Fibroblast of lung (primary cell): ENCODE measurements around the gene ALDH18A1. TPM values are rescaled to one million over a fixed set of nuclear protein-coding genes. Genes with fewer than 3 reads are reported as not detected.

ENCODE experiments used
- DNase-seq, 2 donors: peaks; one replicate each; pipeline versions ENCODE4 v3.0.0 to v3.0.0-alpha.2; 2010; ENCODE audit warnings: low read depth in 2 of 2
- H2AFZ ChIP-seq: 2 replicates; pipeline ENCODE4 v1.5.1; 2012; ENCODE audit warnings: low read length, control low read depth, inconsistent platforms
- H3K27ac ChIP-seq: 2 replicates; pipeline ENCODE4 v1.5.1; 2011; ENCODE audit warnings: low read length, control low read depth; ENCODE audit not compliant: insufficient read depth
- H3K27me3 ChIP-seq: 2 replicates; pipeline ENCODE4 v1.5.1; 2011; ENCODE audit warnings: mild to moderate bottlenecking, low read length; ENCODE audit not compliant: control insufficient read depth, insufficient read depth
- H3K36me3 ChIP-seq: 2 replicates; pipeline ENCODE4 v1.5.1; 2011; ENCODE audit warnings: low read length; ENCODE audit not compliant: control insufficient read depth, insufficient read depth
- H3K4me1 ChIP-seq: 2 replicates; pipeline ENCODE4 v1.5.1; 2011; ENCODE audit warnings: low read length; ENCODE audit not compliant: control insufficient read depth, insufficient read depth; ENCODE audit errors: extremely low read depth
- H3K4me2 ChIP-seq: 2 replicates; pipeline ENCODE4 v1.5.1; 2011; ENCODE audit warnings: low read length, control low read depth; ENCODE audit not compliant: insufficient read depth; ENCODE audit errors: extremely low read depth
- H3K4me3 ChIP-seq, 4 experiments: fragments of 200-600 bp in 1 of 4; sonication (generic) in 1 of 4; replicated peaks in 1 of 4; 2 replicates each; pipeline ENCODE4 v1.5.1; 2011 to 2016; ENCODE audit warnings: low read length in 4 of 4, low read depth in 3 of 4, mild to moderate bottlenecking in 3 of 4, control low read depth in 2 of 4, inconsistent platforms in 1 of 4, mixed read lengths in 1 of 4; ENCODE audit not compliant: insufficient read depth in 1 of 4; ENCODE audit errors: control extremely low read depth in 1 of 4
- H3K79me2 ChIP-seq: 2 replicates; pipeline ENCODE4 v1.5.1; 2012; ENCODE audit warnings: mild to moderate bottlenecking, low read length, inconsistent platforms; ENCODE audit not compliant: control insufficient read depth, insufficient read depth
- H3K9ac ChIP-seq: 2 replicates; pipeline ENCODE4 v1.5.1; 2011; ENCODE audit warnings: mild to moderate bottlenecking, low read length, control low read depth; ENCODE audit not compliant: insufficient read depth
- H3K9me3 ChIP-seq: 2 replicates; pipeline ENCODE4 v1.5.1; 2012; ENCODE audit warnings: low read depth, low read length; ENCODE audit not compliant: control insufficient read depth, insufficient read depth
- H4K20me1 ChIP-seq: 2 replicates; pipeline ENCODE4 v1.5.1; 2011; ENCODE audit warnings: low read length; ENCODE audit not compliant: control insufficient read depth, insufficient read depth; ENCODE audit errors: extremely low read depth
- EZH2 ChIP-seq: IDR thresholded peaks from 2 replicates; pipeline ENCODE4 v1.5.1; 2012; ENCODE audit warnings: low read length, control low read depth, mild to moderate bottlenecking; ENCODE audit errors: missing control alignments
- polyA plus RNA-seq, 2 donors: library from polyadenylated mRNA; depleted of rRNA in 1 of 2; stranded (reverse) in 1 of 2; unstranded in 1 of 2; fragments of >200 nt; gene quantifications; 2 replicates each; pipeline ENCODE4 v1.2.1, GENCODE V29; 2011 to 2012; ENCODE audit warnings: missing spikeins in 1 of 2
- total RNA-seq: library from RNA; depleted of rRNA; stranded (reverse); fragments of >200 nt; gene quantifications from 2 replicates; pipeline ENCODE4 v1.2.1, GENCODE V29; 2014
- TF ChIP-seq, protein P1 (sequence below), 2 donors: IDR thresholded peaks in 1 of 2; conservative IDR thresholded peaks in 1 of 2; 1 replicate in 1 of 2; 2 replicates in 1 of 2; pipeline ENCODE4 v1.5.1; 2011 to 2012; ENCODE audit warnings: low read length in 2 of 2, control low read depth in 1 of 2, inconsistent platforms in 1 of 2, low read depth in 1 of 2, mild to moderate bottlenecking in 1 of 2

The ALDH18A1 gene
- total and polyA plus RNA-seq, 2 donors (not counting 1 experiment from before 2014, with no cell fraction given): 84.4 to 85.7 TPM

DNA sequence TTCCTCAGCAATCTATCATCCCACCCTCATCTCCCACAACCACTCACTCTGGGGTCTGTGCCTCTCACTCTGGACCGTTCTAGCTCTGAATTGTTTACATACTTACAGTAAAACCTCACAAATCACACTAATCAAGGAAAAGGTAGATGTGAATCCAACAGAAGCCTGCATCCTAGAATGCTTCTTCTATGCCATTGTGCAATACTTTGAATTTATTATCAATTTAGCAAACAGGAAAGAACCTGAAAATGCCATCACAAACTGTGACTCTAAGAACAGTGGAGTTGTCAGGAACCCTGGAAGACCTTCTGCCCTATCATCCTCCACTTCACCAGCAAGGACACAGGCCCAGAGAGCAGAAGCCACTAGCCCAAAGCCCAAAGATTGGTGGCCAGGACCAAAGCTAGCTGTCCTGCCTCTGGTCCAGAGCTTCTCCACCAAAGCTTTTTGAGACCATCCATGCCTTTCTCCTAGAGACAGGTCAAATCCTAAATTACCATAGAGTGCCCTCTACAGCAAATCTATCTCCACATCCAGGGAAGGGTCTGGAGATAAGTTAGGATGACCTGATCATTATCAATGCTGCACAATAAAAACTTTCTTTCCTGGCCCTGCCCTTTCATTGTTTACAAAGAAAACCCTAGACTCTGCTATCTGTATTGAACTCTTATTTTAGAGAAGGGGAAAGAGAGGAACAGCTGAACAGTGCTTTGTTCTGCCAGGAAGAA is 97.8 kb downstream of the ALDH18A1 start:
- Histone ChIP-seq H3K27ac (no peak overlapping the region), H3K9me3 (no peaks in the 10 kb centered on the region), H3K4me3 (no peak overlapping the region), H3K27me3 (peaks cover 4% of the 10 kb centered on the region), H2AFZ (no peak overlapping the region), H3K36me3 (no peaks in the 10 kb centered on the region), H3K4me2 (no peak overlapping the region), H4K20me1 (no peaks in the 10 kb centered on the region), H3K9ac (no peak overlapping the region), H3K4me1 (peaks cover 2% of the 10 kb centered on the region), H3K79me2 (no peaks in the 10 kb centered on the region)
- no peak for TF ChIP-seq EZH2
- TF ChIP-seq, protein P1, sequence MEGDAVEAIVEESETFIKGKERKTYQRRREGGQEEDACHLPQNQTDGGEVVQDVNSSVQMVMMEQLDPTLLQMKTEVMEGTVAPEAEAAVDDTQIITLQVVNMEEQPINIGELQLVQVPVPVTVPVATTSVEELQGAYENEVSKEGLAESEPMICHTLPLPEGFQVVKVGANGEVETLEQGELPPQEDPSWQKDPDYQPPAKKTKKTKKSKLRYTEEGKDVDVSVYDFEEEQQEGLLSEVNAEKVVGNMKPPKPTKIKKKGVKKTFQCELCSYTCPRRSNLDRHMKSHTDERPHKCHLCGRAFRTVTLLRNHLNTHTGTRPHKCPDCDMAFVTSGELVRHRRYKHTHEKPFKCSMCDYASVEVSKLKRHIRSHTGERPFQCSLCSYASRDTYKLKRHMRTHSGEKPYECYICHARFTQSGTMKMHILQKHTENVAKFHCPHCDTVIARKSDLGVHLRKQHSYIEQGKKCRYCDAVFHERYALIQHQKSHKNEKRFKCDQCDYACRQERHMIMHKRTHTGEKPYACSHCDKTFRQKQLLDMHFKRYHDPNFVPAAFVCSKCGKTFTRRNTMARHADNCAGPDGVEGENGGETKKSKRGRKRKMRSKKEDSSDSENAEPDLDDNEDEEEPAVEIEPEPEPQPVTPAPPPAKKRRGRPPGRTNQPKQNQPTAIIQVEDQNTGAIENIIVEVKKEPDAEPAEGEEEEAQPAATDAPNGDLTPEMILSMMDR (conservative IDR thresholded peaks at IDR 0.05 in 1 of 2, IDR thresholded peaks at IDR 0.05 in 1 of 2; ENCODE audit: low read depth in 1 of 2, low read length in 2 of 2): no peak
- no peak for DNase-seq

DNA sequence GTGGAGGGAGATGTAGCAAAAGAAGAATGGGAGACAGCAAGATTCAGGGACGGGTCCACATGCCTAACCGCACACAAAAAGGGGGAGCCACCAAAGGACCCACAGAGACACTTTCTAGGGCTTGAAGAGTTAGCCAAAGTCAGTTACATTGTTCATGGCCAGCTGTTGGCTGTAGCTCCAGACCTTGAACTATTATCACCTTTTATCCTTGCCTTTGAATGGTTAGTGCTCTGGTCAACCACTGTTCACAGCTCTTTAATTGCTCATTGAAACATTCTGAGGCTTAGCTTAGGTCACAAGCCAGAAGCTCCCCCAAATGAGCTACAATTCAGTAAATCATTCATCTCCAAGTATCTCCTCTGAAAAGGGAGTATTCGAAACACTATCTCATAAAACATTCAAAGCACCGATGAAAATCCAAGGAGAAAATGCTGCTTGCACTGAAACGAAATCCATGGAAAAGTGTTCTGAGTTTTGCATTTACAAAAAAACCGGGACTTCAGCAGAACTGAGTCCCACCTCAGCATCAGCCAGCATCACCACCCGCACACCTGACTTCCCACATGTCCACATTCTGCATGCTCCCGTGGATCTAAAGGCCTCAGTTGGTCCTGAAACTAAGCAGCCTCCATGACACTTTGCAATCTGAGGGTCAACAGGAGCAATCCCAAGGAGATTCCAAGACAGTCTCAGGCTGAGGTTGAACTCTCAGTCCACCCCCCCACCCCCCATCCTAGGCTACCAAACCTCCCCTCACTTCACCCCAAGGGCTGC is 99.3 kb downstream of the ALDH18A1 start:
- Histone ChIP-seq H3K9ac (no peak overlapping the region), H3K4me3 (no peak overlapping the region), H3K9me3 (no peaks in the 10 kb centered on the region), H3K79me2 (no peaks in the 10 kb centered on the region), H2AFZ (no peak overlapping the region), H3K4me1 (peaks cover 2% of the 10 kb centered on the region), H3K27ac (no peak overlapping the region), H3K27me3 (peaks cover 4% of the 10 kb centered on the region), H3K4me2 (no peak overlapping the region), H4K20me1 (no peaks in the 10 kb centered on the region), H3K36me3 (no peaks in the 10 kb centered on the region)
- DNase-seq: no peak
- no peak for TF ChIP-seq EZH2
- TF ChIP-seq, protein P1 (conservative IDR thresholded peaks at IDR 0.05 in 1 of 2, IDR thresholded peaks at IDR 0.05 in 1 of 2; ENCODE audit: low read depth in 1 of 2, low read length in 2 of 2): no peak

Other genes starting within 250 kb of the ALDH18A1 start
- 0.26 and 0.50 TPM in 2 replicates for gene SORBS1, start 95.3 kb downstream of the ALDH18A1 start, total RNA-seq
- 0.26 and 0.33 TPM in 2 replicates for gene SORBS1, start 95.3 kb downstream of the ALDH18A1 start, polyA plus RNA-seq
- gene TCTN3, start 37.2 kb upstream of the ALDH18A1 start, total RNA-seq: 30.3 and 42.8 TPM in 2 replicates
- 50.1 and 50.6 TPM in 2 replicates for gene TCTN3, start 37.2 kb upstream of the ALDH18A1 start, polyA plus RNA-seq
- gene ENTPD1, start 99.5 kb upstream of the ALDH18A1 start, total RNA-seq: 1.0 and 3.3 TPM in 2 replicates
- gene ENTPD1, start 99.5 kb upstream of the ALDH18A1 start, polyA plus RNA-seq: 0.26 and 0.47 TPM in 2 replicates